Measurements from ENCODE around the gene CDHR2. TPM values are rescaled to one million over a fixed set of nuclear protein-coding genes. Genes with fewer than 3 reads are reported as not detected.

The CDHR2 gene
- total RNA-seq, 1 donor from 2014 or later = not detected

DNA sequence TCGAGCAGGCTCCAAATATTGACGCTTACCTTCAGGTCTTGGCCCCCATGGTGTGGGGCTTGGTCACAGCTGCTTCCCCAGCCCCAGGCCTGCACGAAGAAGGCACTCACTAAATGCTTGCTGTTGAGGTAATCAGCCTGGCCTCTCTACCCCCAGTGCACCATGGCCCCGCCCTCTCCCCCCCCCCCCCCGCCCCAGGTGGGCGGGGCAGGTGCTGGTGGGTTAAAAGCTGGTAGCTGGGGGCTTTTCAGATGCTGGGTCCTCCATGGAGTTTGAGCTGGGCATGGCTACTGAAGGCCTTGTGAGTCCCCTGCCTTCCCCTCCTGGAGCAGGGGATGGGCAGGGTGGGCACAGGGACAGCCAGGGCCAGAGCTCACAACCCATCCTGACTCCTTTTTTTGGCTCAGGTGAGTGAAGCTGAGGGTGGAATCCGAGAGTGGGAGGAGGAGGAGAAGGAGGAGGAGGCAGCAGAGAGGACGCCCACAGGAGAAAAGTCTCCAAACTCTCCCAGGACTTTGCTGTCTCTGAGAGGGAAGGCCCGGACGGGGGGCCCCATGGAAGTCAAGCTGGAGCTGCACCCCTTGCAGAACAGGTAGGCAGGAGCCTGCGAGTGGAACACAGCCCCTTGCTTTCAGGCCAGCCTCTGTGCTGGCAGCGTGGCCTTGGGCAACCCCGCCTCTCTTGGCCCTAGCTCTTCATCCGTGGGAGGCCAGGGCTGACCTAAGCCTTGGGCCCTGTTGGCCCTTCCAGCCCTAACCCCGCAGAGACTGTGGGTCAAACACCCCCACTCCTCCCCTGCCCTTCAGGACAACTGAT lies 93.7 kb downstream of the CDHR2 start:
- H3K4me1 ChIP-seq (ENCODE audit: control insufficient read depth in 3 of 3, insufficient read depth in 3 of 3, low read length in 3 of 3) = peaks cover 17 to 26% (median 20%) of the 10 kb centered on the region in 3 donors
- no peak overlapping the region for H3K4me3 ChIP-seq (ENCODE audit: low read length in 3 of 3)
- no peak overlapping the region for H3K27ac ChIP-seq (ENCODE audit: low read depth, low read length)
- H3K9me3 ChIP-seq (ENCODE audit: control insufficient read depth in 3 of 3, low read length in 3 of 3) = no peaks in the 10 kb centered on the region
- no peak overlapping the region for H3K9ac ChIP-seq (ENCODE audit: low read depth in 1 of 3, low read length in 3 of 3)
- no peaks in the 10 kb centered on the region for H3K27me3 ChIP-seq (ENCODE audit: control insufficient read depth in 3 of 3, insufficient read depth in 3 of 3, low read length in 3 of 3)
- H3K36me3 ChIP-seq (ENCODE audit: control insufficient read depth in 3 of 3, insufficient read depth in 3 of 3, low read length in 3 of 3) = no peaks in the 10 kb centered on the region

DNA sequence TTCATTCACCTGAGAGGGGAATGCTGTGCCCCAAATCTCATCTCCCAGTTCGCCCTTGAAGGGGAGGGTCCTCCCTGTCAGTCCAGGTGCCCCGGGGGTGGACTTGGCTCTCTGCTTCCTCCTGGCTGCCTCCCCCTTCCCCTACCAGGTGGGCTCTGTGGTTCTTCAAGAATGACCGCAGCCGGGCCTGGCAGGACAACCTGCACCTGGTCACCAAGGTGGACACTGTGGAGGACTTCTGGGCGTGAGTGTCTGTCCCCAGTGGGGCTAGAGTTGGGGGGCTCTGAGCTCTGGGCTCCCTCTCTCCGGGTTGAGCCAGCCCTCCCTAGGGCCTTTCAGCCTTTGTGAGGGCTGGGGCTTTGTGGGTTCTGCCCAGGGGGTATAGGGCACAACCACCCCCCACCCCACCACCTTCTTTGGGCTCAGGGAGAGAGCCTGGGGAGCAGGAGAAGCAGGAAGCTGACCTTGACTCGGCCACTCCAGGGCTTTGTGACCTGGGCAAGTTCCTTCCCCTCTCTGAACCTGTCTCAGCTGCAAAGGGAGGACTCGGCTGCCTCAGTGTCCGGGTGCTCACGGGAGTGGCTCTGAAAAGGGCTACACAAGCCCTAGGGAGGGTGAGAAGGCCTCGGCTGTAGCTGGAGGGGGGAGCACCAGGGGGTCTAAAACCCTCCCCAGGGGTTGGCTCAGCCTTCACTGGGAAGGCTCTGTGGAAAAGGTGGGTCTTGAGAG lies 94.5 kb downstream of the CDHR2 start:
- no peaks in the 10 kb centered on the region for H3K27me3 ChIP-seq (ENCODE audit: control insufficient read depth in 3 of 3, insufficient read depth in 3 of 3, low read length in 3 of 3)
- H3K36me3 ChIP-seq (ENCODE audit: control insufficient read depth in 3 of 3, insufficient read depth in 3 of 3, low read length in 3 of 3) = no peaks in the 10 kb centered on the region
- no peak overlapping the region for H3K27ac ChIP-seq (ENCODE audit: low read depth, low read length)
- H3K4me3 ChIP-seq (ENCODE audit: low read length in 3 of 3) = no peak overlapping the region
- H3K9me3 ChIP-seq (ENCODE audit: control insufficient read depth in 3 of 3, low read length in 3 of 3) = no peaks in the 10 kb centered on the region
- H3K4me1 ChIP-seq (ENCODE audit: control insufficient read depth in 3 of 3, insufficient read depth in 3 of 3, low read length in 3 of 3) = peaks cover 24 to 34% (median 27%) of the 10 kb centered on the region in 3 donors
- no peak overlapping the region for H3K9ac ChIP-seq (ENCODE audit: low read depth in 1 of 3, low read length in 3 of 3)

DNA sequence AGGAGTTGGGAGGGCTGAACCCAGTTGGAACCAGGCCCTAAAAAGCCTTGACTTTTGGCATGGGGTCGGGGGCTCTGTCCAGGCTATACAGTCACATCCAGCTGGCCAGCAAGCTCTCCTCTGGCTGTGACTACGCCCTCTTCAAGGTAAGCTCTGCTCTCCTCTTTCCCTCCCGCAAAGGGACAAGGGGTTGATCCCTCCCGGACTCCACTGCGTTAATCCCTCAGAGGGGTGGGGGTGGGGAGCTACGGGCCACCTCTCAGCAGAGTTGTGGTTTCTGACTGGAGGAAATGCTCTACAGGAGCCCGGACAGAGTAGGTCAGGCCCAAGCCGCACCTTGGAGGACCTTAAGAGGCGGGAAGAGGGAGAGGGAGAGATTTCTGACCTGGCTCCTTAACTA lies 95.2 kb downstream of the CDHR2 start:
- Histone ChIP-seq H3K4me3 (ENCODE audit: low read length in 3 of 3) (no peak overlapping the region), H3K9ac (ENCODE audit: low read depth in 1 of 3, low read length in 3 of 3) (no peak overlapping the region), H3K27me3 (ENCODE audit: control insufficient read depth in 3 of 3, insufficient read depth in 3 of 3, low read length in 3 of 3) (no peaks in the 10 kb centered on the region), H3K27ac (ENCODE audit: low read depth, low read length) (no peak overlapping the region), H3K4me1 (ENCODE audit: control insufficient read depth in 3 of 3, insufficient read depth in 3 of 3, low read length in 3 of 3) (peaks cover 26 to 36% (median 27%) of the 10 kb centered on the region in 3 donors), H3K36me3 (ENCODE audit: control insufficient read depth in 3 of 3, insufficient read depth in 3 of 3, low read length in 3 of 3) (no peaks in the 10 kb centered on the region), H3K9me3 (ENCODE audit: control insufficient read depth in 3 of 3, low read length in 3 of 3) (no peaks in the 10 kb centered on the region)

DNA sequence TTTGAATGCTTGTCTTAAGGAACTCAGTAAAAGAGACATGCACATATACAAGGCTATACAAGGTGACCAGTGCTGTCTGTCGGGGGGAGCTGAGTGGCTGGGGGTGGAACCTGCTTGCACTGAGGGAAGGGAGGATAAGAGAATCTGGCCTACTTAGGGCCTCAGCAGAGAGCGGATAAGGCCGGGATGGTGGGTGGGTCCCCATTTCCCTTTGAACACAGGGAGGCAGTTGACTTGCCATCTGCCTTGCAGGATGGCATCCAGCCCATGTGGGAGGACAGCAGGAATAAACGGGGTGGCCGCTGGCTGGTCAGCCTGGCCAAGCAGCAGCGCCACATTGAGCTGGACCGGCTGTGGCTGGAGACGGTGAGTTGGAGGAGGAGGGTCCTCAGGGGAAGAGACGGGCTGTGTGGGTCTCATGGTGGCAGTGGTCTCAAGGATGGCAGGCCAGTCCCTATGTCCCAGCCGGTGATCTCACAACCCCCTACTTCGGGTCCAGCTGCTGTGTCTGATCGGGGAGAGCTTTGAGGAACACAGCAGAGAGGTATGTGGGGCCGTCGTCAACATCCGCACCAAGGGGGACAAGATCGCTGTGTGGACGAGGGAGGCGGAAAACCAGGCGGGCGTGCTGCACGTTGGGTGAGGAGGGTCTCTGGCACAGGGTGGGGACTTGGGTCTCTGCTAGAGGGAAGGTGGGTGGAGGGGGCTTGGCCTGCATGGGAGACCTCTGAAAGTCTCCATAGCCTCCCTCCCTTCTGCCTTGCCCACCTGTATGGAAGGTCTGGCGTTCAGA lies 95.9 kb downstream of the CDHR2 start:
- Histone ChIP-seq H3K9ac (ENCODE audit: low read depth in 1 of 3, low read length in 3 of 3) (peak overlapping the region in 1 of 3 donors; percentile 8), H3K36me3 (ENCODE audit: control insufficient read depth in 3 of 3, insufficient read depth in 3 of 3, low read length in 3 of 3) (no peaks in the 10 kb centered on the region), H3K9me3 (ENCODE audit: control insufficient read depth in 3 of 3, low read length in 3 of 3) (no peaks in the 10 kb centered on the region), H3K27me3 (ENCODE audit: control insufficient read depth in 3 of 3, insufficient read depth in 3 of 3, low read length in 3 of 3) (no peaks in the 10 kb centered on the region), H3K4me1 (ENCODE audit: control insufficient read depth in 3 of 3, insufficient read depth in 3 of 3, low read length in 3 of 3) (peaks cover 20 to 32% (median 26%) of the 10 kb centered on the region in 3 donors), H3K27ac (ENCODE audit: low read depth, low read length) (no peak overlapping the region), H3K4me3 (ENCODE audit: low read length in 3 of 3) (no peak overlapping the region)

Small RNAs within 50 kb of the gene (small RNA-seq; reads per million reads assigned to genes)
- gene MIR4281 (not detected), gene RF00019 (not detected), gene RN7SL684P (not detected)

Other genes starting within 250 kb of the CDHR2 start
- gene KIAA1191, start 187.6 kb upstream of the CDHR2 start, total RNA-seq = 28.7 TPM
- 9.4 TPM for gene ARL10, start 183.9 kb upstream of the CDHR2 start, total RNA-seq
- 9.9 TPM for gene NOP16, start 160.7 kb upstream of the CDHR2 start, total RNA-seq
- 108 TPM for gene HIGD2A, start 160.6 kb upstream of the CDHR2 start, total RNA-seq
- gene CLTB, start 132.8 kb upstream of the CDHR2 start, total RNA-seq = 44.4 TPM
- 24.0 TPM for gene FAF2, start 101.0 kb upstream of the CDHR2 start, total RNA-seq
- 2.1 TPM for gene RNF44, start 11.9 kb upstream of the CDHR2 start, total RNA-seq
- gene GPRIN1, start 60.8 kb downstream of the CDHR2 start, total RNA-seq = 0.52 TPM
- gene SNCB, start 81.2 kb downstream of the CDHR2 start, total RNA-seq = not detected
- not detected for gene EIF4E1B, start 81.3 kb downstream of the CDHR2 start, total RNA-seq
- gene TSPAN17, start 98.1 kb downstream of the CDHR2 start, total RNA-seq = 14.6 TPM

Measured in skeletal muscle tissue (tissue), 5 donors.